Colonic mucosa (tissue), 4 donors: Measurements from ENCODE around the gene POLG2. TPM values are rescaled to one million over a fixed set of nuclear protein-coding genes. Genes with fewer than 3 reads are reported as not detected.

Source experiments
- DNase-seq: peaks from one replicate; pipeline ENCODE4 v3.0.0-alpha.2; 2020
- H3K27ac ChIP-seq: fragments of 200-600 bp; one replicate; pipeline ENCODE4 v1.8.0; 2021
- H3K27me3 ChIP-seq: fragments of 200-600 bp; one replicate; pipeline ENCODE4 v1.8.0; 2021
- H3K36me3 ChIP-seq: fragments of 200-600 bp; one replicate; pipeline ENCODE4 v1.8.0; 2021
- H3K4me1 ChIP-seq: fragments of 200-600 bp; one replicate; pipeline ENCODE4 v1.8.0; 2021; ENCODE audit warnings: mild to moderate bottlenecking
- H3K4me3 ChIP-seq: fragments of 200-600 bp; one replicate; pipeline ENCODE4 v1.8.0; 2021
- H3K9ac ChIP-seq, 2 donors: one replicate each; pipeline ENCODE4 v1.7.0; 2013; ENCODE audit warnings: control low read depth in 2 of 2, low read depth in 2 of 2, low read length in 2 of 2
- H3K9me3 ChIP-seq: fragments of 200-600 bp; one replicate; pipeline ENCODE4 v1.8.0; 2021
- intact Hi-C: fragments of 100-400 bp; cut with DNase I; formaldehyde crosslinking; loops from one replicate; pipeline ENCODE4 v1.14.1; 2022
- total RNA-seq, 2 donors: library from RNA; stranded (reverse); fragmentation: NEBNext Ultra II Directional in 1 of 2; extraction: Animal tissue kit (Norgen Biotek cat#: 25700) in 1 of 2; gene quantifications; one replicate each; pipeline ENCODE4 v1.2.1, GENCODE V29; 2021
- TF ChIP-seq, protein P1 (sequence below): fragments of 200-600 bp; IDR thresholded peaks from one replicate; pipeline ENCODE4 v1.8.0; 2022; ENCODE audit warnings: antibody characterized with exemption, mild to moderate bottlenecking
- donor health status: healthy.
- donor health status: DM: no; HTN: no; CAD: no.
- donor health status: DM: no; HTN: no; CAD: no.

POLG2 gene
- total RNA-seq, 2 donors from 2014 or later = 10.5 to 12.3 TPM

DNA sequence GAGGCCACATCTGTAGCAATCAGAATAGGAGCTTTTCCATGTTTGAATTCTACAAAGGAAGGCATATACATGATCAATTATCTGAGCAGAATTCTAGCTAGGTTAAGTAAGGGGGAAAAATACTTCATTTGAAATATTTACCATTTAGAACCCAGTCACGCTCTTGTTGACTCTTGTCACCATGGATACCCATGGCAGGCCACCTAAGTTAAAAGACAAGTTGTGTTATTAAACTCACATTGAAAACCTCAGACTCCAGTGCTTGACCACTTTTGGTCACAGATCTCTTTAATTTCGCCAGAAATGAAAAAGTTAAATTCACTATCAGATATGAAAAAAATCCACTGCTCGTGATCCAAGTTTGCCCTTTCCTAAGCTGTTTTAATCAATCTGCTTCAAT is 5.2 kb upstream of the POLG2 start:
- intact Hi-C loops = no loop called here
- H3K4me3 ChIP-seq = no peak overlapping the region
- H3K36me3 ChIP-seq = peaks cover 36% of the 10 kb centered on the region

DNA sequence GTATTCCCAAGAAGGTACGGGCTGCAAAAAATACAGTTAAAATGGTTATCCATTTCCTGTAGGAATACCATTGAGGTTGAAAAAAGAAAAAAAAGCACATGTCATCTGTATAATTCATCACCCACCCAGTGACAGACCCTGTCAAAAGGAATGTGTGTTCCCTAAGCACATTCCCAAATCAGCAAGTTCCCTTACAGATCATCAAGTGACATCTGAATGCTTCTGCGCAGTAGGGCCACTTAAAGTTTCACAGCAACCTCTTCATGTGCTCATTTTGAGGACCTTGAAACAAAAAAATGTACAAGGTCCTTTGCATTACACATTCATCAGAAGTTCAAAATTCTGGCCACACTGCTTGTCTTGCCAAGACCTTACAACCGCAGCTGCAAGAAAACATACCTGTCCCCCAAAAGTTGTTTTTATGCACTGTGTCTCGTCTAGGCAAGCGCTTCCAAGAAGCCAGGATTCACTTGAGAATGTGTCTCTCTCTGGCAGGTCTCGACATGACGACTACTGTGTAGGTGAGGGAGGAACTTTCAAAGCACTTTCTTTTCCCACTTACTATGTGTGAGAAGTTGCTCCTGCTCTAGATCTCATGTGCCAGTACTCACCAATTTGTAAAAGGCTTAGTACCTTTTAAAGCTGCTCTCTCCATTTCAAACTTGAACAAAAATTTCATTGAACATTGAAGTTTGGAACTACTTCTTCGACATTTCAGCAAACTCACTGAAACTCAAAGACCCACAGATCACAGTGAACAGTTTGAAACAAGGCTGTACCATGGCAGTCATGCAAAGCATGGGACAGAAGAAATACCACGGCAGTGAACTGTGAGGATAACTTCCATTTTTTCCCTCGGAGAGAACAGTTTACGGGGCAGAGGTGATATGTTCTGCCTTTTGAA is 4.3 kb upstream of the POLG2 start:
- no peak overlapping the region for H3K9ac ChIP-seq
- peaks cover 8% of the 10 kb centered on the region for H3K4me1 ChIP-seq
- no peak overlapping the region for H3K4me3 ChIP-seq
- no peak overlapping the region for H3K27ac ChIP-seq
- DNase-seq = no peak
- TF ChIP-seq, protein P1, sequence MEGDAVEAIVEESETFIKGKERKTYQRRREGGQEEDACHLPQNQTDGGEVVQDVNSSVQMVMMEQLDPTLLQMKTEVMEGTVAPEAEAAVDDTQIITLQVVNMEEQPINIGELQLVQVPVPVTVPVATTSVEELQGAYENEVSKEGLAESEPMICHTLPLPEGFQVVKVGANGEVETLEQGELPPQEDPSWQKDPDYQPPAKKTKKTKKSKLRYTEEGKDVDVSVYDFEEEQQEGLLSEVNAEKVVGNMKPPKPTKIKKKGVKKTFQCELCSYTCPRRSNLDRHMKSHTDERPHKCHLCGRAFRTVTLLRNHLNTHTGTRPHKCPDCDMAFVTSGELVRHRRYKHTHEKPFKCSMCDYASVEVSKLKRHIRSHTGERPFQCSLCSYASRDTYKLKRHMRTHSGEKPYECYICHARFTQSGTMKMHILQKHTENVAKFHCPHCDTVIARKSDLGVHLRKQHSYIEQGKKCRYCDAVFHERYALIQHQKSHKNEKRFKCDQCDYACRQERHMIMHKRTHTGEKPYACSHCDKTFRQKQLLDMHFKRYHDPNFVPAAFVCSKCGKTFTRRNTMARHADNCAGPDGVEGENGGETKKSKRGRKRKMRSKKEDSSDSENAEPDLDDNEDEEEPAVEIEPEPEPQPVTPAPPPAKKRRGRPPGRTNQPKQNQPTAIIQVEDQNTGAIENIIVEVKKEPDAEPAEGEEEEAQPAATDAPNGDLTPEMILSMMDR = no peak
- H3K27me3 ChIP-seq = no peaks in the 10 kb centered on the region
- intact Hi-C loops = no loop called here
- H3K9me3 ChIP-seq = no peaks in the 10 kb centered on the region
- H3K36me3 ChIP-seq = peaks cover 36% of the 10 kb centered on the region

More for the DNA sequence above, 5.2 kb upstream of the POLG2 start:
- TF ChIP-seq, protein P1 = no peak
- H3K4me1 ChIP-seq = peaks cover 8% of the 10 kb centered on the region
- H3K27ac ChIP-seq = no peak overlapping the region
- no peak overlapping the region for H3K9ac ChIP-seq
- DNase-seq = no peak
- no peaks in the 10 kb centered on the region for H3K27me3 ChIP-seq
- H3K9me3 ChIP-seq = no peaks in the 10 kb centered on the region

DNA sequence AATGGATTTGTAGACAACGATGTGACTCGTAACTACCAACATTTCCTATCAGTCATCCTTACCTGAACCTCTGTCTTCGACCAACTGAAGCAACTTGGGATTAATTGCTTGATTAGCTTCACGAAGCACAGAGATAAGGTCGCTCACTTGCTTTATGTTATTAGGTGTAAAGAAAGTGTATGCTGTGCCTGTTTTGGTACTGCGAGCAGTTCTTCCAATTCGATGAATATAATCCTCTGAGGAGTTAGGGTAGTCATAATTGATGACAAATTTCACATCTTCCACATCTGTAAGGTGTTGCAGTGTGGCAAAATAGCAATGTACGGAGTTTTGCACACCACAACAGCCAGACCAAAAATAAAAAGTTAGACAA is 3.6 kb upstream of the POLG2 start:
- Histone ChIP-seq H3K36me3 (peaks cover 36% of the 10 kb centered on the region), H3K9ac (no peak overlapping the region), H3K27me3 (no peaks in the 10 kb centered on the region), H3K4me1 (peaks cover 13% of the 10 kb centered on the region), H3K27ac (no peak overlapping the region), H3K4me3 (no peak overlapping the region), H3K9me3 (no peaks in the 10 kb centered on the region)
- DNase-seq = no peak
- intact Hi-C loops = no loop called here
- TF ChIP-seq, protein P1 = no peak

DNA sequence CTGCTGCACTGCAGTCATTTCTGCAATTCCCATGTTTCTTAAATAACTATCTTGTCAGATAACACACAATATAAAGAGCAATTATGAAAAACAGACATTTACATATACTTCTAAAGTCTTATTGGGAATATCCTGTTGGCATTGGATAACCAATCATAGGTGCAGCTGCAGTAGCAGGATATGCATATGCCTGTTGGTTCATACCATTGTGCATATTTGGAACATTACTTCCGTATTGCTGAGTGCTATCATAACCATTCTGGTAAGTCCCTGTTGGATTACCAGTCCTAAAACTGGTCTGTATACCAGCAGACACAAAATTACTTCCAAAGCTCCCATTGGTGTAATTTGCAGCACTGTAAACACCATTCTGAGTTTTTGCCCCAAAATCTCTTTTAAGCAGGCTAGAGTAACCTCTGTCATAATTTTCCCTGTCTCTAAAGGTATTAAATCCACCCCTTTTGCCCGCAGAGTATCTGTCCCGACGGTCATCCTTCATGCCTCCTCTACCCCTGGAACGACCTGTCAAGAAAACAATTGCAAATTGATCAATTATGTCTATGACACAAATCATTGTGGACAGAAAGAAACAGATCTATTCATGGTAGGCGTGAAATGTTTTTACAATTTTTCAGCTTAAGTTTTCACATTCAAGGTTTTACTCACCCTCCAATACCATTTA is 3.1 kb upstream of the POLG2 start:
- H3K4me1 ChIP-seq = peaks cover 13% of the 10 kb centered on the region
- DNase-seq = no peak
- H3K27me3 ChIP-seq = no peaks in the 10 kb centered on the region
- intact Hi-C loops = no loop called here
- H3K9me3 ChIP-seq = no peaks in the 10 kb centered on the region
- no peak overlapping the region for H3K27ac ChIP-seq
- H3K36me3 ChIP-seq = peaks cover 36% of the 10 kb centered on the region
- no peak overlapping the region for H3K4me3 ChIP-seq
- TF ChIP-seq, protein P1 = no peak
- no peak overlapping the region for H3K9ac ChIP-seq

DNA sequence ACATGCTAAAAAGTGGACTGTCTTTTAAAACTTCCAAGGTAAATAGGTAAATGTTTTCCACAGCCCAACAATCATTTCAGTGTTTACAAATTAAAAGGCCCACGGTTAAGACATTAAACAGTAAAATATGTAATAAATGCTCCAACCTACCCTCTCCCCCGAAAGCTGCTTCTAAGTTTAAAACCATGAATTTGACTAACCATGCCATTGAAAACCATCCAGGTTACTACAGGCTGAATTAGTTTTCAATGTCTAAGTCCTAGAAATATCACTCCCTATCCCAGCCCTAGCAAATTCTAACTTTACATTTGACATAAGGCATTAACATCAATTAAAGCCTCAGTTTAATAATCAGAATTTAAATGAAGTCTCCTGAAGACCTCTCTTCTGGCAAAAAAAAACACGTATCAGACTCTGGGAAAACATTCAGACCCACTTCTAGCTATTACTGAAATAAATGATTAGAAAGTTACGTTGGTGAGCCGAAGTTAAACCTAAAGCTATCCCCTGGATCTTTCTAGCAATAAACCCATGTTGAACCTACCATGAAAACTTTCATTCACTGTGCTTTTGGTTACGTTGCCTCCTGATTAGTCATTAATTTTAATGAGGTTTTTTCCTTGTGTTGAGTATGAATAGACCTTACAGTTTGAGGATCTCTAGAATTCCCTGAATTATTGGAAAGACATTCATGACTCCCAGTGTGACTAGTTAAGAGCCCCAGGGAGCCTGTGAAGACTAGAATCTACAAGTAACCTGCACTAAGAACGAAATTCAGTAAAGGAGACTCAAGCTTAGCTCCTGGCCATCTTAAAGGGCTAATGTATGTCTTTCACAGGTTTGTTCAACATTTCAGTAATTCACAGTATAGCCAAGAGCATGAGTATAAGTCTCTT is 1.7 kb upstream of the POLG2 start:
- Histone ChIP-seq H3K36me3 (peaks cover 34% of the 10 kb centered on the region), H3K9me3 (no peaks in the 10 kb centered on the region), H3K4me3 (no peak overlapping the region), H3K27ac (peak overlapping the region; percentile 86), H3K9ac (peak overlapping the region in 1 of 2 donors; percentile 13), H3K4me1 (peaks cover 7% of the 10 kb centered on the region), H3K27me3 (no peaks in the 10 kb centered on the region)
- intact Hi-C loops = no loop called here
- TF ChIP-seq, protein P1 = no peak
- DNase-seq = no peak
